Adipocyte (in vitro differentiated cells): ENCODE results near the gene MYO15A.

Source experiments
- DNase-seq: peaks from one replicate; pipeline ENCODE4 v3.0.0-alpha.2; 2015; ENCODE audit warnings: low read depth
- H3K27me3 ChIP-seq: replicated peaks from 2 replicates; pipeline ENCODE4 v1.7.0; 2013; ENCODE audit warnings: mild to moderate bottlenecking, low read length, moderate library complexity; ENCODE audit not compliant: control insufficient read depth, insufficient read depth
- H3K36me3 ChIP-seq: 2 replicates; pipeline ENCODE4 v1.7.0; 2013; ENCODE audit warnings: low read length, mild to moderate bottlenecking, moderate library complexity; ENCODE audit not compliant: control insufficient read depth, insufficient read depth, severe bottlenecking
- H3K4me1 ChIP-seq: 2 replicates; pipeline ENCODE4 v1.7.0; 2013; ENCODE audit warnings: mild to moderate bottlenecking, low read length, moderate library complexity; ENCODE audit not compliant: control insufficient read depth, insufficient read depth
- H3K4me3 ChIP-seq: 2 replicates; pipeline ENCODE4 v1.7.0; 2013; ENCODE audit warnings: mild to moderate bottlenecking, low read length, moderate library complexity
- H3K9ac ChIP-seq: 2 replicates; pipeline ENCODE4 v1.7.0; 2013; ENCODE audit warnings: mild to moderate bottlenecking, low read length, moderate library complexity
- H3K9me3 ChIP-seq: 2 replicates; pipeline ENCODE4 v1.7.0; 2013; ENCODE audit warnings: mild to moderate bottlenecking, low read length, moderate library complexity; ENCODE audit not compliant: control insufficient read depth

The MYO15A gene

GRCh38 chr17:18108401-18109312 is at the start of gene MYO15A:
Gene MYO15A (plus strand): TSS chr17:18108756. CDS start chr17:18118801, 10,045 bp downstream.
- H3K9ac ChIP-seq, result no peak within 1 kb of the TSS
- no peak for DNase-seq
- peaks cover 3% of the 10 kb centered on the region for H3K27me3 ChIP-seq
- H3K9me3 ChIP-seq, result no peaks in the 10 kb centered on the region
- no peak within 1 kb of the TSS for H3K4me3 ChIP-seq
- H3K4me1 ChIP-seq, result no peaks in the 10 kb centered on the region
- peaks cover 21% of the 10 kb centered on the region for H3K36me3 ChIP-seq

- Histone ChIP-seq H3K9ac (no peak overlapping the region), H3K27me3 (no peaks in the 10 kb centered on the region), H3K36me3 (peaks cover 71% of the 10 kb centered on the region)
Observed at GRCh38 chr17:18059283-18059682, 49.3 kb upstream of the MYO15A start.

GRCh38 chr17:18064053-18064452 is 44.5 kb upstream of the MYO15A start:
- Histone ChIP-seq H3K27me3 (no peaks in the 10 kb centered on the region), H3K36me3 (peaks cover 64% of the 10 kb centered on the region), H3K9ac (no peak overlapping the region), H3K9me3 (no peaks in the 10 kb centered on the region), H3K4me3 (no peak overlapping the region), H3K4me1 (no peaks in the 10 kb centered on the region)
- no peak for DNase-seq

More at GRCh38 chr17:18059283-18059682, 49.3 kb upstream of the MYO15A start:
- H3K4me3 ChIP-seq, result no peak overlapping the region
- no peaks in the 10 kb centered on the region for H3K9me3 ChIP-seq
- no peak for DNase-seq
- no peaks in the 10 kb centered on the region for H3K4me1 ChIP-seq

GRCh38 chr17:18065546-18065945 is 43.0 kb upstream of the MYO15A start:
- Histone ChIP-seq H3K4me1 (peaks cover 5% of the 10 kb centered on the region), H3K9ac (no peak overlapping the region), H3K4me3 (no peak overlapping the region), H3K27me3 (no peaks in the 10 kb centered on the region), H3K9me3 (no peaks in the 10 kb centered on the region), H3K36me3 (peaks cover 58% of the 10 kb centered on the region)
- no peak for DNase-seq

- no peak for DNase-seq
- no peaks in the 10 kb centered on the region for H3K27me3 ChIP-seq
- no peak overlapping the region for H3K9ac ChIP-seq
- peaks cover 46% of the 10 kb centered on the region for H3K36me3 ChIP-seq
- H3K4me1 ChIP-seq, result peaks cover 13% of the 10 kb centered on the region
- no peaks in the 10 kb centered on the region for H3K9me3 ChIP-seq
- no peak overlapping the region for H3K4me3 ChIP-seq
Observed at GRCh38 chr17:18066866-18067265, 41.7 kb upstream of the MYO15A start.

- no peak overlapping the region for H3K9ac ChIP-seq
- H3K4me3 ChIP-seq, result no peak overlapping the region
- H3K36me3 ChIP-seq, result peaks cover 31% of the 10 kb centered on the region
- DNase-seq, result no peak
- H3K4me1 ChIP-seq, result peaks cover 13% of the 10 kb centered on the region
- no peaks in the 10 kb centered on the region for H3K9me3 ChIP-seq
- H3K27me3 ChIP-seq, result no peaks in the 10 kb centered on the region
Observed at GRCh38 chr17:18069101-18069500, 39.5 kb upstream of the MYO15A start.

GRCh38 chr17:18070861-18071340 is 37.7 kb upstream of the MYO15A start:
- peak; percentile 52 for DNase-seq
- H3K4me1 ChIP-seq, result peaks cover 13% of the 10 kb centered on the region
- H3K9me3 ChIP-seq, result no peaks in the 10 kb centered on the region
- peak overlapping the region; percentile 55 for H3K9ac ChIP-seq
- peaks cover 13% of the 10 kb centered on the region for H3K36me3 ChIP-seq
- no peaks in the 10 kb centered on the region for H3K27me3 ChIP-seq
- H3K4me3 ChIP-seq, result peak overlapping the region; percentile 73

GRCh38 chr17:18071751-18072150 is 36.8 kb upstream of the MYO15A start:
- Histone ChIP-seq H3K9me3 (no peaks in the 10 kb centered on the region), H3K36me3 (peaks cover 7% of the 10 kb centered on the region), H3K4me3 (no peak overlapping the region)

GRCh38 chr17:18074566-18075272 is 33.8 kb upstream of the MYO15A start:
- Histone ChIP-seq H3K27me3 (no peaks in the 10 kb centered on the region), H3K9me3 (no peaks in the 10 kb centered on the region)

More at GRCh38 chr17:18071751-18072150, 36.8 kb upstream of the MYO15A start:
- Histone ChIP-seq H3K27me3 (no peaks in the 10 kb centered on the region), H3K9ac (no peak overlapping the region), H3K4me1 (peaks cover 13% of the 10 kb centered on the region)
- DNase-seq, result no peak

GRCh38 chr17:18076936-18077335 is 31.6 kb upstream of the MYO15A start:
- no peak overlapping the region for H3K9ac ChIP-seq
- H3K9me3 ChIP-seq, result no peaks in the 10 kb centered on the region
- H3K4me1 ChIP-seq, result no peaks in the 10 kb centered on the region
- H3K4me3 ChIP-seq, result no peak overlapping the region
- DNase-seq, result no peak
- H3K36me3 ChIP-seq, result no peaks in the 10 kb centered on the region
- no peaks in the 10 kb centered on the region for H3K27me3 ChIP-seq

More at GRCh38 chr17:18074566-18075272, 33.8 kb upstream of the MYO15A start:
- peaks cover 13% of the 10 kb centered on the region for H3K4me1 ChIP-seq
- H3K9ac ChIP-seq, result no peak overlapping the region
- DNase-seq, result no peak
- no peaks in the 10 kb centered on the region for H3K36me3 ChIP-seq
- H3K4me3 ChIP-seq, result no peak overlapping the region

GRCh38 chr17:18079543-18079942 is 29.0 kb upstream of the MYO15A start:
- H3K4me1 ChIP-seq, result no peaks in the 10 kb centered on the region
- no peak overlapping the region for H3K9ac ChIP-seq

More at GRCh38 chr17:18079543-18079942, 29.0 kb upstream of the MYO15A start:
- no peak for DNase-seq
- Histone ChIP-seq H3K9me3 (no peaks in the 10 kb centered on the region), H3K4me3 (no peak overlapping the region), H3K36me3 (no peaks in the 10 kb centered on the region), H3K27me3 (no peaks in the 10 kb centered on the region)
